GM23248 (cell line): Measurements from ENCODE around the gene OR56A4. TPM values are rescaled to one million over a fixed set of nuclear protein-coding genes. Genes with fewer than 3 reads are reported as not detected.

Experiments
- DNase-seq: peaks from one replicate; pipeline ENCODE4 v3.0.0-alpha.2; 2015
- H2AFZ ChIP-seq: fragments of 200-600 bp; sonication (generic); 2 replicates; pipeline ENCODE4 v1.6.1; 2016; ENCODE audit warnings: antibody characterized with exemption
- H3F3A ChIP-seq: fragments of 200-600 bp; sonication (generic); 2 replicates; pipeline ENCODE4 v1.6.1; 2016; ENCODE audit warnings: mild to moderate bottlenecking, antibody characterized with exemption, mixed run types; ENCODE audit not compliant: insufficient read depth
- H3K27ac ChIP-seq: fragments of 200-600 bp; sonication (generic); 2 replicates; pipeline ENCODE4 v1.5.1; 2016; ENCODE audit warnings: mild to moderate bottlenecking
- H3K27me3 ChIP-seq: fragments of 200-600 bp; sonication (generic); replicated peaks from 2 replicates; pipeline ENCODE4 v1.6.1; 2016; ENCODE audit warnings: mild to moderate bottlenecking; ENCODE audit not compliant: insufficient read depth
- H3K36me3 ChIP-seq: fragments of 200-600 bp; sonication (generic); 2 replicates; pipeline ENCODE4 v1.6.1; 2016; ENCODE audit warnings: low read depth, mild to moderate bottlenecking
- H3K4me1 ChIP-seq: fragments of 200-600 bp; sonication (generic); 2 replicates; pipeline ENCODE4 v1.6.1; 2016; ENCODE audit warnings: mild to moderate bottlenecking; ENCODE audit not compliant: insufficient read depth
- H3K4me2 ChIP-seq: fragments of 200-600 bp; sonication (generic); one replicate; pipeline ENCODE4 v1.6.1; 2016; ENCODE audit warnings: mild to moderate bottlenecking; ENCODE audit not compliant: unreplicated experiment
- H3K4me3 ChIP-seq: fragments of 200-600 bp; sonication (generic); 2 replicates; pipeline ENCODE4 v1.5.1; 2016; ENCODE audit warnings: mild to moderate bottlenecking
- H3K79me2 ChIP-seq: fragments of 200-600 bp; sonication (generic); 2 replicates; pipeline ENCODE4 v1.6.1; 2016; ENCODE audit warnings: mild to moderate bottlenecking; ENCODE audit not compliant: insufficient read depth
- H3K9ac ChIP-seq: fragments of 200-600 bp; sonication (generic); 2 replicates; pipeline ENCODE4 v1.6.1; 2016; ENCODE audit warnings: mild to moderate bottlenecking
- H3K9me2 ChIP-seq: fragments of 200-600 bp; sonication (generic); 2 replicates; pipeline ENCODE4 v1.6.1; 2016; ENCODE audit warnings: mixed run types, mild to moderate bottlenecking, moderate library complexity; ENCODE audit not compliant: insufficient read depth
- H3K9me3 ChIP-seq: fragments of 200-600 bp; sonication (generic); one replicate; pipeline ENCODE4 v1.6.1; 2017; ENCODE audit warnings: low read depth
- H4K20me1 ChIP-seq: fragments of 200-600 bp; sonication (generic); 2 replicates; pipeline ENCODE4 v1.6.0; 2016; ENCODE audit not compliant: insufficient read depth
- EZH2 ChIP-seq: fragments of 200-600 bp; sonication (generic); IDR thresholded peaks from 2 replicates; pipeline ENCODE4 v1.6.1; 2018; ENCODE audit warnings: antibody characterized with exemption, mild to moderate bottlenecking; ENCODE audit not compliant: insufficient read depth, poor library complexity, severe bottlenecking
- EZH2phosphoT487 ChIP-seq: fragments of 200-600 bp; sonication (generic); IDR thresholded peaks from 2 replicates; pipeline ENCODE4 v1.6.1; 2018; ENCODE audit warnings: antibody characterized with exemption, moderate library complexity, mild to moderate bottlenecking, low read depth; ENCODE audit not compliant: insufficient read depth
- WGBS, 2 experiments: methylation state at CpG; one replicate each; pipeline ENCODE4 v1.1.6; 2015 to 2017; ENCODE audit warnings: low lambda C conversion rate in 2 of 2, low coverage in 1 of 2; ENCODE audit errors: missing lambda C conversion rate in 2 of 2; 5-methylcytosine and 5-hydroxymethylcytosine counted together
- in situ Hi-C: fragments of 300-500 bp; cut with MboI; formaldehyde crosslinking; loops from 2 replicates; pipeline ENCODE4 v1.15.0; 2020
- polyA plus RNA-seq: library from polyadenylated mRNA; unstranded; fragments of >200 nt; fragmentation: Nextera tagmentation; extraction: Ambion mirVana; gene quantifications from 2 replicates; pipeline ENCODE4 v1.2.1, GENCODE V29; 2016
- total RNA-seq: library from RNA; depleted of rRNA; stranded (reverse); fragments of >200 nt; shearing (Covaris generic); gene quantifications from 2 replicates; pipeline ENCODE4 v1.2.3, GENCODE V29; 2014

The OR56A4 gene
- total and polyA plus RNA-seq, 2 experiments from 2014 or later, result not detected

DNA sequence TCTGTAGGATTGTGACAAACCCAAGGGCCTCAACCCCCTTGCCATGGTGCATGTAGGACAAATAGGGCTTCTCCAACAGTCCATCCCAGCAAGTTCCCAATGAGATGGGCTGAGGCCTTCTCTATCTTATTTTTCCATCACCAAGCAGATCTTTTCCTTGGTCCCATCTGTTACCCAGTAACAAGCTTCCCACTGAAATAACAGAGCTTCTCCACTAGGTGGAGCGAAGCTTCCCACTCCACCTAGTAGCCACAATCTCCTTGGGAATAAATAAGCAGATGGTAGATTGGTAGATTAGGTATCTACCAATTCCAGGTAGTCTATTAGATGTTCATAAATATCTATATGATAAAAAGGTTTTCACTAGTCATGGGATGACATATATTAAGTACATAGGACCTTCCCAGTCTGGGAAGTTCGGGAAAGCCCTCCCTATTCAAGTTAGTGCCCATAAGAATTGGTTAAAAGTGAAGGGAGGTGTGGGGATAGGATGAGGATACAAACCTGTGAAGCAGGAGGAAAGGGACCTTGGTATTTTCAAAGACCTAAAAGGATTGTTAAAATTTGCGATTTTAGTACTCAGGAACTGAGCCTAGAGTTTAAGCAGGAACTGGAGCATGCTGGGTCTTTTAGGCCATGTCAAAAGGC lies 14.0 kb downstream of the OR56A4 start:
- WGBS, 2 experiments, result 16 to 19% methylated on average over 3 of the region's 3 CpGs
- no peak overlapping the region for H3K4me3 ChIP-seq
- DNase-seq, result peak; percentile 58
- 0 out of 2 replicates have a peak, but pooled peaks cover 8% of the 10 kb centered on the region for H3K27me3 ChIP-seq
- no peak overlapping the region for H3K4me2 ChIP-seq
- H3F3A ChIP-seq, result no peaks in the 10 kb centered on the region
- in situ Hi-C loops, result no loop called here
- no peak overlapping the region for H3K27ac ChIP-seq
- no peaks in the 10 kb centered on the region for H3K9me2 ChIP-seq
- peaks cover 6% of the 10 kb centered on the region; the same call in 1 of the 2 replicates for H3K4me1 ChIP-seq
- H3K79me2 ChIP-seq, result no peaks in the 10 kb centered on the region
- TF ChIP-seq EZH2phosphoT487 (no peak), EZH2 (no peak)
- H4K20me1 ChIP-seq, result no peaks in the 10 kb centered on the region
- H2AFZ ChIP-seq, result no peak overlapping the region
- no peak overlapping the region for H3K9ac ChIP-seq
- no peaks in the 10 kb centered on the region for H3K9me3 ChIP-seq
- no peaks in the 10 kb centered on the region for H3K36me3 ChIP-seq

- Histone ChIP-seq H3K36me3 (no peaks in the 10 kb centered on the region), H3F3A (no peaks in the 10 kb centered on the region), H3K79me2 (no peaks in the 10 kb centered on the region), H3K4me2 (no peak overlapping the region), H3K27ac (no peak overlapping the region), H3K9ac (no peak overlapping the region), H2AFZ (no peak overlapping the region), H3K4me1 (peaks cover 6% of the 10 kb centered on the region; the same call in 1 of the 2 replicates), H3K4me3 (no peak overlapping the region), H3K9me3 (no peaks in the 10 kb centered on the region), H3K27me3 (0 out of 2 replicates have a peak, but pooled peaks cover 8% of the 10 kb centered on the region), H3K9me2 (no peaks in the 10 kb centered on the region), H4K20me1 (no peaks in the 10 kb centered on the region)
- 13 to 16% methylated on average over 3 of the region's 3 CpGs for WGBS, 2 experiments
- in situ Hi-C loops, result no loop called here
- DNase-seq, result peak; percentile 68
- TF ChIP-seq EZH2, result no peak
- TF ChIP-seq EZH2phosphoT487, result no peak
These were observed 14.6 kb downstream of the OR56A4 start for GRCh38 chr11:5992150-5992549.

- Histone ChIP-seq H3K27me3 (0 out of 2 replicates have a peak, but pooled peaks cover 8% of the 10 kb centered on the region), H3K9ac (no peak overlapping the region), H3F3A (no peaks in the 10 kb centered on the region), H3K36me3 (no peaks in the 10 kb centered on the region), H3K9me3 (no peaks in the 10 kb centered on the region), H3K4me1 (peaks cover 6% of the 10 kb centered on the region; the same call in 1 of the 2 replicates), H3K4me3 (no peak overlapping the region), H3K9me2 (no peaks in the 10 kb centered on the region), H4K20me1 (no peaks in the 10 kb centered on the region), H3K27ac (no peak overlapping the region), H3K4me2 (no peak overlapping the region), H2AFZ (no peak overlapping the region), H3K79me2 (no peaks in the 10 kb centered on the region)
- DNase-seq, result no peak
- in situ Hi-C loops, result no loop called here
- WGBS, 2 experiments, result 44 to 47% methylated on average over 4 of the region's 4 CpGs
- TF ChIP-seq EZH2phosphoT487 (no peak), EZH2 (no peak)
These were observed 17.5 kb downstream of the OR56A4 start for GRCh38 chr11:5989203-5989602.

- no peak within 1 kb of the TSS for H3K4me2 ChIP-seq
- H3K36me3 ChIP-seq, result no peaks in the 10 kb centered on the region
- WGBS, 2 experiments, result 13 to 15% methylated on average over 1 of the region's 1 CpG
- DNase-seq, result no peak
- no peaks in the 10 kb centered on the region for H3K9me2 ChIP-seq
- no peak within 1 kb of the TSS for H3K9ac ChIP-seq
- no peaks in the 10 kb centered on the region for H3K4me1 ChIP-seq
- H3K79me2 ChIP-seq, result no peaks in the 10 kb centered on the region
- no peak within 1 kb of the TSS for H2AFZ ChIP-seq
- no peaks in the 10 kb centered on the region for H4K20me1 ChIP-seq
- H3K27me3 ChIP-seq, result 0 out of 2 replicates have a peak, but pooled peaks cover 8% of the 10 kb centered on the region
- no peak within 1 kb of the TSS for H3K4me3 ChIP-seq
- H3F3A ChIP-seq, result no peaks in the 10 kb centered on the region
- H3K27ac ChIP-seq, result no peak within 1 kb of the TSS
- H3K9me3 ChIP-seq, result no peaks in the 10 kb centered on the region
- TF ChIP-seq EZH2 (no peak), EZH2phosphoT487 (no peak)
- in situ Hi-C loops, result no loop called here
These were observed 19.9 kb downstream of the OR56A4 start, which contains the start of gene OR52L1 for GRCh38 chr11:5986885-5987284. TSS of gene OR52L1 (minus strand) at chr11:5986985. CDS start at chr11:5986930, 55 bp downstream.
